IMR-90 (cell line): Measurements from ENCODE around the gene B4GALT7. TPM values are rescaled to one million over a fixed set of nuclear protein-coding genes. Genes with fewer than 3 reads are reported as not detected.

ENCODE experiments used
- ATAC-seq: fragments of 200-7000 bp; cut with Tn5 transposase; 2 replicates; pipeline ENCODE4 v1.9.1; 2020; ENCODE audit warnings: low read depth, mild to moderate bottlenecking, moderate library complexity
- BruUV-seq: library from RNA; stranded (reverse); fragments of 400-500 nt; replicated peaks from 2 replicates; lab custom pipeline; 2021; lab: Mats Ljungman, UMichigan
- CTCF ChIA-PET: fragments of 300-600 bp; formaldehyde crosslinking; extraction: SDS; loops from one replicate; lab custom pipeline; 2021; ENCODE audit warnings: antibody characterized with exemption; lab: Yijun Ruan, JAX
- POLR2A ChIA-PET: fragments of 300-600 bp; sonication (Branson Sonifier 250); formaldehyde crosslinking; loops from one replicate; lab custom pipeline; 2022; ENCODE audit warnings: antibody characterized with exemption; ENCODE audit not compliant: unreplicated experiment; lab: Charles Lee
- DNase-seq: peaks from one replicate; pipeline ENCODE4 v3.0.0; 2013
- H2AFZ ChIP-seq: replicated peaks from 2 replicates; pipeline ENCODE3; 2013; ENCODE audit warnings: low read length, mild to moderate bottlenecking; ENCODE audit not compliant: poor library complexity
- H2AK5ac ChIP-seq: 2 replicates; pipeline ENCODE4 v1.6.1; 2013; ENCODE audit warnings: low read depth, low read length, inconsistent platforms
- H2AK9ac ChIP-seq: replicated peaks from 2 replicates; pipeline ENCODE3; 2013; ENCODE audit warnings: mild to moderate bottlenecking, low read depth, low read length, moderate library complexity; ENCODE audit not compliant: poor library complexity
- H2BK120ac ChIP-seq: 2 replicates; pipeline ENCODE4 v1.6.1; 2013; ENCODE audit warnings: low read depth, low read length, inconsistent platforms
- H2BK15ac ChIP-seq: 3 replicates; pipeline ENCODE4 v1.6.1; 2013; ENCODE audit warnings: low read depth, low read length, inconsistent platforms
- H2BK20ac ChIP-seq: 2 replicates; pipeline ENCODE4 v1.6.1; 2013; ENCODE audit warnings: low read depth, mild to moderate bottlenecking, inconsistent platforms, low read length, moderate library complexity
- H2BK5ac ChIP-seq: 2 replicates; pipeline ENCODE4 v1.6.1; 2013; ENCODE audit warnings: mild to moderate bottlenecking, low read depth, low read length, inconsistent platforms; ENCODE audit not compliant: poor library complexity, severe bottlenecking
- H3K14ac ChIP-seq: replicated peaks from 2 replicates; pipeline ENCODE4 v1.6.1; 2013; ENCODE audit warnings: low read depth, low read length, inconsistent platforms
- H3K18ac ChIP-seq: 2 replicates; pipeline ENCODE4 v1.6.1; 2013; ENCODE audit warnings: low read depth, low read length, control low read depth
- H3K23ac ChIP-seq: 2 replicates; pipeline ENCODE4 v1.6.1; 2013; ENCODE audit warnings: low read depth, low read length, inconsistent platforms
- H3K27ac ChIP-seq: 2 replicates; pipeline ENCODE4 v1.5.1; 2013; ENCODE audit warnings: mild to moderate bottlenecking, control low read depth, low read length; ENCODE audit not compliant: insufficient read depth
- H3K27me3 ChIP-seq: 2 replicates; pipeline ENCODE4 v1.6.1; 2013; ENCODE audit warnings: low read length; ENCODE audit not compliant: control insufficient read depth, insufficient read depth
- H3K36me3 ChIP-seq: 2 replicates; pipeline ENCODE4 v1.6.1; 2013; ENCODE audit warnings: low read length, mixed read lengths; ENCODE audit not compliant: control insufficient read depth, insufficient read depth
- H3K4ac ChIP-seq: 2 replicates; pipeline ENCODE4 v1.6.1; 2013; ENCODE audit warnings: low read depth, low read length, inconsistent platforms
- H3K4me1 ChIP-seq: 2 replicates; pipeline ENCODE4 v1.6.1; 2013; ENCODE audit warnings: low read length, mixed read lengths; ENCODE audit not compliant: control insufficient read depth, insufficient read depth
- H3K4me2 ChIP-seq: 2 replicates; pipeline ENCODE4 v1.6.1; 2013; ENCODE audit warnings: low read depth, mild to moderate bottlenecking, control low read depth, low read length, moderate library complexity
- H3K4me3 ChIP-seq: 2 replicates; pipeline ENCODE4 v1.5.1; 2013; ENCODE audit warnings: low read depth, mild to moderate bottlenecking, control low read depth, low read length, moderate library complexity; ENCODE audit not compliant: insufficient read depth
- H3K56ac ChIP-seq: 2 replicates; pipeline ENCODE4 v1.6.1; 2013; ENCODE audit warnings: low read length, inconsistent platforms; ENCODE audit not compliant: insufficient read depth; ENCODE audit errors: extremely low read depth
- H3K79me1 ChIP-seq, 2 experiments: 2 replicates each; pipeline ENCODE4 v1.6.1; 2013; ENCODE audit warnings: low read length in 2 of 2, inconsistent platforms in 1 of 2, low read depth in 1 of 2
- H3K9ac ChIP-seq: 2 replicates; pipeline ENCODE4 v1.6.1; 2013; ENCODE audit warnings: low read depth, low read length, control low read depth
- H3K9me1 ChIP-seq: 2 replicates; pipeline ENCODE4 v1.6.1; 2013; ENCODE audit warnings: low read length, inconsistent platforms; ENCODE audit not compliant: insufficient read depth
- H3K9me3 ChIP-seq: 2 replicates; pipeline ENCODE4 v1.6.1; 2013; ENCODE audit warnings: low read length; ENCODE audit not compliant: control insufficient read depth, insufficient read depth
- H4K20me1 ChIP-seq: 2 replicates; pipeline ENCODE4 v1.6.1; 2013; ENCODE audit warnings: low read length, inconsistent platforms; ENCODE audit not compliant: insufficient read depth
- H4K5ac ChIP-seq: 2 replicates; pipeline ENCODE4 v1.6.1; 2013; ENCODE audit warnings: mild to moderate bottlenecking, low read depth, low read length, control low read depth
- H4K8ac ChIP-seq, 2 experiments: 2 replicates each; pipeline ENCODE4 v1.6.1; 2013; ENCODE audit warnings: low read depth in 2 of 2, low read length in 2 of 2, control low read depth in 1 of 2, inconsistent platforms in 1 of 2
- H4K91ac ChIP-seq: 2 replicates; pipeline ENCODE4 v1.6.1; 2013; ENCODE audit warnings: low read depth, low read length, inconsistent platforms; ENCODE audit not compliant: insufficient read depth
- BHLHE40 ChIP-seq: fragments of 150-350 bp; IDR thresholded peaks from 2 replicates; pipeline ENCODE4 v1.6.1; 2016; ENCODE audit warnings: mild to moderate bottlenecking, low read depth, low read length
- CEBPB ChIP-seq: IDR thresholded peaks from 2 replicates; pipeline ENCODE4 v1.6.1; 2012; ENCODE audit warnings: low read depth, low read length, improper control_type of control experiment
- CTCF ChIP-seq: conservative IDR thresholded peaks from 2 replicates; pipeline ENCODE4 v1.5.1; 2012; ENCODE audit warnings: mild to moderate bottlenecking, low read depth, low read length, improper control_type of control experiment
- ELK1 ChIP-seq: fragments of 150-350 bp; IDR thresholded peaks from 2 replicates; pipeline ENCODE4 v1.6.1; 2016; ENCODE audit warnings: low read depth, mild to moderate bottlenecking, low read length, moderate library complexity, borderline replicate concordance
- FOS ChIP-seq: fragments of 150-350 bp; IDR thresholded peaks from 2 replicates; pipeline ENCODE4 v1.6.1; 2016; ENCODE audit warnings: low read depth, low read length
- MAFK ChIP-seq: IDR thresholded peaks from 2 replicates; pipeline ENCODE4 v1.6.1; 2012; ENCODE audit warnings: low read depth, low read length, improper control_type of control experiment
- MXI1 ChIP-seq: IDR thresholded peaks from 2 replicates; pipeline ENCODE4 v1.6.1; 2012; ENCODE audit warnings: low read depth, mild to moderate bottlenecking, low read length, moderate library complexity, borderline replicate concordance
- NFE2L2 ChIP-seq: fragments of 150-350 bp; IDR thresholded peaks from 2 replicates; pipeline ENCODE4 v1.6.1; 2016; ENCODE audit warnings: low read depth, mild to moderate bottlenecking, low read length
- POLR2A ChIP-seq: IDR thresholded peaks from 2 replicates; pipeline ENCODE4 v1.6.1; 2012; ENCODE audit warnings: mild to moderate bottlenecking, low read depth, low read length
- RCOR1 ChIP-seq: IDR thresholded peaks from 2 replicates; pipeline ENCODE4 v1.6.1; 2012; ENCODE audit warnings: mild to moderate bottlenecking, low read length, improper control_type of control experiment; ENCODE audit not compliant: insufficient replicate concordance
- RFX5 ChIP-seq: IDR thresholded peaks from 2 replicates; pipeline ENCODE4 v1.8.0; 2012; ENCODE audit warnings: low read depth, mild to moderate bottlenecking, low read length, moderate library complexity
- SMC3 ChIP-seq: fragments of 150-350 bp; IDR thresholded peaks from 2 replicates; pipeline ENCODE4 v1.6.1; 2016; ENCODE audit warnings: low read depth, mild to moderate bottlenecking, antibody characterized with exemption, low read length, moderate library complexity
- USF2 ChIP-seq: fragments of 150-350 bp; IDR thresholded peaks from 2 replicates; pipeline ENCODE4 v1.6.1; 2017; ENCODE audit warnings: mild to moderate bottlenecking, antibody characterized with exemption, low read length, low read depth
- WGBS, 2 experiments: methylation state at CpG; one replicate each; pipeline versions ENCODE4 v1.1.5 to v1.1.7; 2013; ENCODE audit warnings: missing lambda C conversion rate in 2 of 2; ENCODE audit not compliant: insufficient read length in 1 of 2; ENCODE audit errors: extremely low coverage in 2 of 2; 5-methylcytosine and 5-hydroxymethylcytosine counted together
- dilution Hi-C: fragments of 300-500 bp; cut with HindIII; formaldehyde crosslinking; loops from one replicate; pipeline ENCODE4 v1.14.3; 2018; ENCODE audit warnings: low sequenced_read_pairs; ENCODE audit not compliant: unreplicated experiment
- in situ Hi-C: fragments of 300-500 bp; cut with MboI; formaldehyde crosslinking; loops from 3 replicates; pipeline ENCODE4 v1.14.3; 2019; ENCODE audit warnings: low sequenced_read_pairs, inconsistent platforms, mixed read lengths
- intact Hi-C: fragments of 100-400 bp; cut with micrococcal nuclease; formaldehyde crosslinking; loops from 2 replicates; pipeline ENCODE4 v1.10.0; 2022
- polyA plus RNA-seq, 3 experiments: library from polyadenylated mRNA; depleted of rRNA; stranded (reverse); fragments of >200 nt; gene quantifications; 2 replicates each; pipeline ENCODE4 v1.2.3, GENCODE V29; 2012; ENCODE audit warnings: low replicate concordance in 1 of 3
- total RNA-seq: library from RNA; depleted of rRNA; stranded (reverse); fragments of >200 nt; gene quantifications from 2 replicates; pipeline ENCODE4 v1.2.3, GENCODE V29; 2012

Gene B4GALT7
- total and polyA plus RNA-seq, 2 of the 4 experiments (the other 2 are of a cell fraction): 29.2 to 79.6 TPM

GRCh38 chr5:177568326-177568725, 31.6 kb upstream of the B4GALT7 start:
- Histone ChIP-seq H3K4me3 (no peak overlapping the region), H2AK9ac (no peak overlapping the region), H2BK5ac (no peak overlapping the region), H4K8ac (no peak overlapping the region), H3K23ac (no peak overlapping the region), H3K79me1 (no peaks in the 10 kb centered on the region), H2BK120ac (no peak overlapping the region), H3K36me3 (no peaks in the 10 kb centered on the region), H3K4me2 (no peak overlapping the region), H2AFZ (no peak overlapping the region), H4K20me1 (no peaks in the 10 kb centered on the region), H2AK5ac (no peak overlapping the region), H3K9me1 (no peaks in the 10 kb centered on the region), H4K5ac (no peak overlapping the region), H3K4me1 (no peaks in the 10 kb centered on the region), H3K9ac (no peak overlapping the region), H2BK15ac (no peak overlapping the region), H3K4ac (no peak overlapping the region), H3K27me3 (peaks cover 19% of the 10 kb centered on the region; the same call in 1 of the 2 replicates), H3K14ac (no peak overlapping the region), H4K91ac (no peak overlapping the region), H3K56ac (no peak overlapping the region), H3K9me3 (no peaks in the 10 kb centered on the region), H3K27ac (no peak overlapping the region), H2BK20ac (no peak overlapping the region), H3K18ac (no peak overlapping the region)
- ChIA-PET CTCF (no interaction called here), POLR2A (no interaction called here)
- DNase-seq: no peak
- in situ Hi-C loops: no loop called here
- no TSS peak for BruUV-seq
- intact Hi-C loops: no loop called here
- no peak for ATAC-seq
- TF ChIP-seq FOS (no peak), RFX5 (no peak), CEBPB (no peak), POLR2A (no peak), USF2 (no peak), SMC3 (no peak), NFE2L2 (no peak), MAFK (no peak), BHLHE40 (no peak), RCOR1 (no peak), MXI1 (no peak), ELK1 (no peak), CTCF (no peak)
- WGBS, 2 experiments: no CpG with 5 or more reads among the region's 7 CpGs
- dilution Hi-C loops: no loop called here
